ENCODE data around the gene ARHGEF37. TPM values are rescaled to one million over a fixed set of nuclear protein-coding genes. Genes with fewer than 3 reads are reported as not detected.

The ARHGEF37 gene
- total RNA-seq, 1 donor from 2014 or later: 3.3 TPM

DNA sequence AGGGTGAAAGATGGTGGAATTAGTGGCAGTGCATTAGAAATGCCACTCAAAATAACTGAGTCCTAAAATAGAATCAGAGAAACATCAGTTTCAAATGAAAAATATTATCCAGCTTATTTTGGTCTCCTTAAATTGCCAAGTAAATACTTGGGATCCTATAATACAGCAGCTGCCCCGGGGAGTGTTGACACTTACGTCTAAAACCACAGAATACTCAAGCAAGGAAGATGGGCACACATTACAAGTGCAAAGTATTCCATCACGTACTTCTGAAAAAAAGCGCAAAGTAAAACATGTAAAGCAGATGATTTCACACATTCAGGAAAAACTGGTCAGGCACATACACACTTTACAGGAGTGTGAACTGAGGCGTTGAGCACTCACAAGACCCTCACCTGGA is 2.4 kb upstream of the ARHGEF37 start:
- Mint-ChIP-seq H3K27ac (no peak overlapping the region), H3K36me3 (ENCODE audit: insufficient read depth) (no peaks in the 10 kb centered on the region), H3K4me3 (ENCODE audit: low read depth) (no peak overlapping the region), H3K9me3 (ENCODE audit: low read depth) (no peaks in the 10 kb centered on the region), H3K27me3 (peaks cover 19% of the 10 kb centered on the region), H3K4me1 (ENCODE audit: low read depth) (peaks cover 8% of the 10 kb centered on the region)
- DNase-seq (ENCODE audit: low spot score, unreplicated experiment): no peak
- no peak for TF ChIP-seq CTCF (IDR thresholded peaks at IDR 0.05; ENCODE audit: unreplicated experiment)

- Mint-ChIP-seq H3K4me1 (ENCODE audit: low read depth) (peaks cover 8% of the 10 kb centered on the region), H3K36me3 (ENCODE audit: insufficient read depth) (no peaks in the 10 kb centered on the region), H3K27ac (peak overlapping the region; percentile 49), H3K4me3 (ENCODE audit: low read depth) (peak overlapping the region; percentile 71), H3K27me3 (peaks cover 19% of the 10 kb centered on the region), H3K9me3 (ENCODE audit: low read depth) (no peaks in the 10 kb centered on the region)
- TF ChIP-seq CTCF (IDR thresholded peaks at IDR 0.05; ENCODE audit: unreplicated experiment): no peak
- no peak for DNase-seq (ENCODE audit: low spot score, unreplicated experiment)
Measured at GRCh38 chr5:149580808-149581191, 498 bp upstream of the ARHGEF37 start.

GRCh38 chr5:149581931-149582768 is 852 bp downstream of the ARHGEF37 start:
- no peaks in the 10 kb centered on the region for H3K36me3 Mint-ChIP-seq (ENCODE audit: insufficient read depth)
- H3K4me1 Mint-ChIP-seq (ENCODE audit: low read depth): peaks cover 8% of the 10 kb centered on the region
- H3K4me3 Mint-ChIP-seq (ENCODE audit: low read depth): peak overlapping the region; percentile 66
- DNase-seq (ENCODE audit: low spot score, unreplicated experiment): no peak
- no peak for TF ChIP-seq CTCF (IDR thresholded peaks at IDR 0.05; ENCODE audit: unreplicated experiment)
- H3K9me3 Mint-ChIP-seq (ENCODE audit: low read depth): no peaks in the 10 kb centered on the region
- peak overlapping the region; percentile 59 for H3K27ac Mint-ChIP-seq
- peaks cover 19% of the 10 kb centered on the region for H3K27me3 Mint-ChIP-seq

DNA sequence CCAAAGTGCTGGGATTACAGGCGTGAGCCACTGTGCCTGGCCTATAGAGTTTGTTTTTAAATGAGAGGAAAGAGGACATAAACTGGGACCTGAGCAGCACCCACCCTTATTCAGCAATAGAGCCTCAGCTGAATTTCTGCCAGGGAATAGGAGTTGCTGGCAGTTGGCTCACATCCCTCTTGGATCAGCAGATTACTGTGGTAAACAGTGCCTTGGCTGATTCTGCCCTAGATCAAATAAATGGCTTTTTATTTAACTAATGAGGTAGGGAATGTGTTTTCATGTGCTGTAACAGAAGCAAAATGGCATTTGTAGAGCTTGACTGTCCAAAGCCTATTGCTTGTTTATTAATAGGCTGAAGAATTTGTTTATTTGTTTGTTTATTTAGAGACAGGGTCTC is 2.1 kb downstream of the ARHGEF37 start:
- Mint-ChIP-seq H3K27me3 (peaks cover 19% of the 10 kb centered on the region), H3K4me3 (ENCODE audit: low read depth) (no peak overlapping the region), H3K36me3 (ENCODE audit: insufficient read depth) (no peaks in the 10 kb centered on the region), H3K9me3 (ENCODE audit: low read depth) (no peaks in the 10 kb centered on the region), H3K27ac (no peak overlapping the region), H3K4me1 (ENCODE audit: low read depth) (peaks cover 6% of the 10 kb centered on the region)
- no peak for TF ChIP-seq CTCF (IDR thresholded peaks at IDR 0.05; ENCODE audit: unreplicated experiment)
- DNase-seq (ENCODE audit: low spot score, unreplicated experiment): no peak

DNA sequence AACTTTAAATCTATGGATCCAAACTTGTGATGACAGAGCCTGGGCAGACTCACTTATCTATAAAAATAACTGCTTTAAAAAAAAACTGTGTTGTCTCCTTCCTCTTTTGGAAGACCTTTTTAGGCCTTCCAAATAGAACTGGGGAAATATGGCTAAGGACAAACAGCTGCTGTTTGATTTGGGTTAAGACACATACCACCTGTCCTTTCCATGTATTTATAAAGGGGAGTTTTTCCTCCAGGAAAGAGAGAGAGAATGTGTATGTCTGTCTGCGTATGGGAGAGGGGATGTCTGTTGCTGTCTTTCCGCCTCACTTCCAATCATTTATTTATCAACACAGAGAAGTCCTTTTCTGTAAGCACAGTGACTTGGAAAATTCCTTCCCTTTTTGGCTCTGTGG is 2.8 kb downstream of the ARHGEF37 start:
- DNase-seq (ENCODE audit: low spot score, unreplicated experiment): no peak
- Mint-ChIP-seq H3K27me3 (peaks cover 19% of the 10 kb centered on the region), H3K4me3 (ENCODE audit: low read depth) (no peak overlapping the region), H3K4me1 (ENCODE audit: low read depth) (no peaks in the 10 kb centered on the region), H3K9me3 (ENCODE audit: low read depth) (no peaks in the 10 kb centered on the region), H3K36me3 (ENCODE audit: insufficient read depth) (no peaks in the 10 kb centered on the region), H3K27ac (no peak overlapping the region)
- no peak for TF ChIP-seq CTCF (IDR thresholded peaks at IDR 0.05; ENCODE audit: unreplicated experiment)
